NCI-H460 (cell line): ENCODE results near the gene CFAP97D1. TPM values are rescaled to one million over a fixed set of nuclear protein-coding genes. Genes with fewer than 3 reads are reported as not detected.

Experiments
- DNase-seq: peaks from one replicate; pipeline ENCODE4 v3.0.0-alpha.2; 2016; ENCODE audit warnings: low read depth; ENCODE audit errors: extremely low read depth
- polyA plus RNA-seq: library from polyadenylated mRNA; depleted of rRNA; stranded (reverse); fragments of >200 nt; gene quantifications from 2 replicates; pipeline ENCODE4 v1.2.3, GENCODE V29; 2014; cell fraction: nucleus; rRNA removed
- total RNA-seq: library from RNA; depleted of rRNA; stranded (reverse); fragments of >200 nt; shearing (Covaris generic); gene quantifications from 2 replicates; pipeline ENCODE4 v1.2.3, GENCODE V29; 2014; rRNA removed

Gene CFAP97D1
- 0.09 TPM in 1 of 2 replicates, not detected in the other for total RNA-seq
- polyA plus RNA-seq, result not detected in 2 replicates

GRCh38 chr17:43780135-43780534 lies at the start of gene CFAP97D1:
TSS of gene CFAP97D1 (plus strand) at chr17:43780435. CDS start at chr17:43780463, 28 bp downstream.
- DNase-seq, result no peak

- no peak for DNase-seq
Measured at GRCh38 chr17:43732958-43733357, 47.3 kb upstream of the CFAP97D1 start.

DNA sequence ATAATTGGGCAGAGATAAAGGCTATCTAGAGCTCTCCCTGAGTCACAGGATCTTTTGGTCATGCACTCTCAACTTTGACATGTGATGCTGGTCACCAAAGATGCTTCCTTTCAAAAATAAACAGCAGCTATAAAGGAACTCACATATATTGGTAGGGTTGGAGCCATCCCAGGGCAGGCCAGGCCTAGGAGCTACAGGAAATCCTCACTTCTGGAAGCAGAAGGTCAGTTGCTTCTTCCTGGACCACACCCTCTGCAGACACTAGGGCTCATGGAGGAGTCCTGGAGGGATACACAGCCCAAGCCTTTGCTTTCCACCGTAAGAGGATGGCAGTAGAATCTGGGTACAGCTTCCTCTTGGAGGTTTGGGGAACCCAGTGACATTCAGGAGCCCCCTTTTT lies 46.3 kb upstream of the CFAP97D1 start:
- DNase-seq, result no peak

DNA sequence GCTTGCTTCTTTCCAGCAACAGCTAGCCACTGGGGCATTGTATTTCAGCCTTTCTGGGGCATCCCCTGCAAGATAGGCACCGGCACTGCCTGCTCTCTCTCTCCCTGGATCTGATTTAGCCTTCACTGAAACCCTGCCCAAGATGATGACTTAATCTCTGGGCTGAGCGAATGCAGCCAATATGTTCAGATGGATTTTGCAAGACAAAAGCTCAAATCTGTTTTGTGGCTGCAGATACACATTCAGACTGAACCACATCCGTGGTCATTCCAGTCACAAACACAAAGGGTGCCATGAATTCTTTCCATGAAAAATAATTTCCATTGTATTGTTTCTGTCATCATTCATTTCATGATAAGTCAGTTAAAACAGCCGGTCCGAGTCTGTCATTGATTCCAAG lies 45.9 kb upstream of the CFAP97D1 start:
- no peak for DNase-seq

DNA sequence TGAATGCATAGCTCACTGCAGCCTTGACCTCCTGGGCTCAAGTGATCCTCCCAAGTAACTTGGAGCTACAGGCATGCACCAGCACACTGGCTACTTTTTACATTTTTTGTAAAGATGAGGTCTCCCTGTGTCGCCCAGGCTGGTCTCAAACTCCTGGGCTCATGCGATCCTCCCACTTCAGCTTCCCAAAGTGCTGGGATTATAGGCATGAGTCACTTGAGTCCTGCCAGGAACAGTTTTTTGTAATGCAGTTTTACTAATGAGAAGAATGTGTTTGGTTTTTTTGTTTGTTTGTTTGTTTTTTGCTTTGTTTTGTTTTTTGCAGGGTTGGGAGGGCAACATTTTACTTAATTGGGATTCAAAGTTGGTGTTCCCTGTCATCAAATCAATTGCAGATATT lies 43.8 kb upstream of the CFAP97D1 start:
- DNase-seq, result no peak

GRCh38 chr17:43737722-43738121 lies 42.5 kb upstream of the CFAP97D1 start:
- DNase-seq, result no peak

DNA sequence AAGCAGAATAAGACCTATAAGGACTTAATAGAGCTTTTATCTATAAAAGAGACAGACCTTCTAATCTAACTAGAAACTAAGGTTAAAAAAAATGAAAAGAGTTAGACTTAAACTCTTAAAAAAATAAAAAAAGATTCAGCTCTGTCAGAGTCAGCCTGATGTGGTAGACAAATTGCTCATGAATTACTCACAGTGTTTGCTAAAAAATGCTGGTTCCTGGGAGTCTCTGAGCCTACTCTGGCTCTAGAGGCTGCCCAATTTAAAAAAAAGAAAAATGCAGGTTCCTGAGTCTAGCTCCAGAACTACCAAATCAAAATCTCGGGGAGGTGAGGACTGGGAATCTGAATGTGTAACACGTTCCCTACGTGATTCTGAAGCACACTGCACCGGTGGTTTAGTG lies 39.7 kb upstream of the CFAP97D1 start:
- no peak for DNase-seq

DNA sequence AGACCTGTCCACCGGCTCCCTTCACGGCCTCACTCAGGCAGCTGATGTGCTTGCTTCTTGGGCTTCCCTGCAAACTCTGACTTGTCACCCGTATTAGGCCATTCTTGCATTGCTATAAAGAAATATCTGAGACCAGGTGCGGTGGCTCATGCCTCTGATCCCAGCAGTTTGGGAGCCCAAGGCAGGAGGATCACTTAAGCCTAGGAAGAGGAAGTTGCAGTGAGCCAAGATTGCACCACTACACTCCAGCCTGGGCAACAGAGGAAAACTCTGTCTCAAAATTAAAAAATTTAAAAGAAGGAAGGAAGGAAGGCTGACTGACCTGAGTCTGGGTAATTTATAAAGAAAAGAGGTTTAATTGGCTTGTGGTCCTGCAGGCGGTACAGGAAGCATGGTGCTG lies 38.6 kb upstream of the CFAP97D1 start:
- DNase-seq, result no peak

- no peak for DNase-seq
Measured at GRCh38 chr17:43745541-43745940, 34.7 kb upstream of the CFAP97D1 start.

- no peak for DNase-seq
Measured at GRCh38 chr17:43750153-43750552, 30.1 kb upstream of the CFAP97D1 start.

DNA sequence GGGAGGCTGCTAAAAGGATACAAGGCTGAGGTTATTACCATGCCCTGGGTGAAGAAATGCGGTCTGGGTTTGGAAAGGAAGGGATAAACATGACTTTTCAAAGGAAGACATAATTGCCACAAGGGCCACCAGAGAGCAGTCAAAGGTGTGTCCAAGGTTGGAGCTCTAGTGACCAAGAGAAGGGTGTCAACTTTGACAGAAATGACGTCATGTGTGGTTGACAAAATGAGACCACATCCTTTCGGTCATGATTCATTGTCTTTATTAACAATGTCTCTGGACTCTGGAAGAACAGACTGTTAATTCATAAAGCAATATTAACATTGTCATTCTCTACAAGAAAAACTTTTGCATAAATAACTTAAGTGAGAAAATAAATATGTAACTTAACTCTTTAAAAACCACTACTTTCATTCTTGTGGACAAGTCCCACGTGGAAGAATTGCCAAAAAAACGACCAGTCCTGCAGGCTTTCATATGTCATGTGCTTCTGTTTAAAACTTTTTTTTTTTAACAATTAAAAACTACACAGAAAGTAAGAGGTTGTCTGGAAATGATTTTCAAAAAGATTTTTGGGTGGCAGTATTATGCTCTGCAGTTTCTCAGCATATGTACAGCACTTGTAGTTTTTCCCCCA lies 26.6 kb upstream of the CFAP97D1 start:
- no peak for DNase-seq

- DNase-seq, result no peak
Measured at GRCh38 chr17:43754947-43755346, 25.3 kb upstream of the CFAP97D1 start.

GRCh38 chr17:43755389-43755875 lies 24.8 kb upstream of the CFAP97D1 start:
- DNase-seq, result no peak

DNA sequence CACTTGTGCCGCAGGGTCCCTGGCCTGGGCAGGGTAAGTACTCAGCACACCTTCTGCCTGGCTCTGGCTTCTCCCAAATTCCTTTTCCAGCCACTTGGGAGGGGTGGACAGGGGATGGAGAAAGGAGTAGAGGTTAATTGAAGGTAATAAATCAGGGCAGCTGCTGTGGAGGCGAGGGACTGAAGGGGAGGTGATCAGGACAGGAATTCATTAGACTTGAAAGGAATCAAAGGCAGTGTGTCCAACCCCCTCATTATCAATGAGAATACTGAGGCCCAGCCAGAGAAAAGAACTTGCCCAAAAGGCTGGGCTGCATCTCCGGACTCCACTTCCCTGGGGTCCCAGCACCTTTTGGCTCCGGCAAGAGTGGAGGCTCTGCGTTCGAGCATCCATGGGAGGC lies 24.0 kb upstream of the CFAP97D1 start:
- DNase-seq, result no peak

GRCh38 chr17:43757171-43757660 lies 23.0 kb upstream of the CFAP97D1 start:
- DNase-seq, result no peak

- no peak for DNase-seq
Measured at GRCh38 chr17:43758086-43758485, 22.1 kb upstream of the CFAP97D1 start.

DNA sequence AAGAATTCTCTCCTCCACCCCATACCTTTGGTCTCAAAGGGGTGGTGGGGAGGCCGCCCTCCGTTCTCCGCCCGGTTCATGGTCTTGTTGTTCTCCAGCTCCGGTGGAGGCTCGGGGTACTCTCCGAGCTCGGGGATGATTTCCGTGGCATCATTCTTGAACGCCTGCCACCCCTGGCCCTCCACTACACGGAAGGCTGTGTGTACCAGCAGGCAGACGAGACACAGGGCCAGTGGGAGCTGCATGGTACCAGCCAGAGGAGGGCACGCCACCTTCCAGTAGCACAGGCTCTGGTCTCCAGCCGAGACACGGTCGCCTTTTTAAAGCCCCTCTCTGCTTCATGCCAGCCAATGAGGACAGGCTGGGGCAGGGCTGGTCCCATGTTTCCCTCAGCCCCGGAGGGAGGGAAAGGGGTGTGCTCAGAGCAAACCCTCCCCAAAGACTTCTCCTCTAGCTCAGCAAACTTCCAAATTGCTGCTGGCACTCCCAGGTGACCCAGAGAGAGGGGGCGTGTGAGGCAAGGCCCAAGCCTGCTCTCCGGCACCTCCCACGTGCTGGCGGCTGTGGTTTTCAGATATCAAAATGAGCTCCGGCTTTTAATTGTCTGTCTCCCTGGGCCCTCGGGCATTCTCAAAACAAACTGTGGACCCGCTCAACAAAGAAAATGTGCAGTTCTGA lies 21.6 kb upstream of the CFAP97D1 start, which contains the start of gene SOST:
Gene SOST, minus strand, starts transcription at position 295 of the 678 bp plus-strand sequence. Its CDS starts 50 bp downstream, at position 245.
- DNase-seq, result no peak

GRCh38 chr17:43759836-43760235 lies 20.4 kb upstream of the CFAP97D1 start:
- no peak for DNase-seq

GRCh38 chr17:43760254-43760852 lies 19.9 kb upstream of the CFAP97D1 start:
- DNase-seq, result peak; percentile 94

GRCh38 chr17:43766413-43767052 lies 13.7 kb upstream of the CFAP97D1 start:
- DNase-seq, result peak; percentile 48
